ENCODE results near the gene ADD3. TPM values are rescaled to one million over a fixed set of nuclear protein-coding genes. Genes with fewer than 3 reads are reported as not detected.

ADD3 gene
- total RNA-seq, 2 experiments from 2014 or later, result 85.2 to 85.8 TPM

- Mint-ChIP-seq H3K27me3 (ENCODE audit: low read depth) (peaks cover 65% of the 10 kb centered on the region), H3K4me3 (no peak overlapping the region), H3K27ac (no peak overlapping the region), H3K9me3 (no peaks in the 10 kb centered on the region), H3K36me3 (ENCODE audit: low read depth) (no peaks in the 10 kb centered on the region), H3K4me1 (ENCODE audit: low read depth) (peaks cover 27% of the 10 kb centered on the region)
- CTCF ChIA-PET, result interaction anchor here (0.6 to 0.9 kb wide), 3 partner anchors 12 to 57 kb away, joined by 3 to 5 read pairs (median 3); no protein-coding TSS in a partner anchor
- intact Hi-C loops (cut with micrococcal nuclease), result no loop called here
- peak; percentile 47 for DNase-seq
These were observed 161.1 kb downstream of the ADD3 start for GRCh38 chr10:110168601-110169481.

- H3K9me3 Mint-ChIP-seq, result no peaks in the 10 kb centered on the region
- H3K27ac Mint-ChIP-seq, result no peak overlapping the region
- H3K4me3 Mint-ChIP-seq, result no peak overlapping the region
- DNase-seq, result no peak
- no peaks in the 10 kb centered on the region for H3K36me3 Mint-ChIP-seq (ENCODE audit: low read depth)
- intact Hi-C loops (cut with micrococcal nuclease), result no loop called here
- H3K4me1 Mint-ChIP-seq (ENCODE audit: low read depth), result peaks cover 27% of the 10 kb centered on the region
- CTCF ChIA-PET, result interaction anchor here (0.9 kb wide), 1 partner anchor 13 kb away, joined by 3 read pairs; no protein-coding TSS in a partner anchor
- H3K27me3 Mint-ChIP-seq (ENCODE audit: low read depth), result peaks cover 63% of the 10 kb centered on the region
These were observed 161.8 kb downstream of the ADD3 start for GRCh38 chr10:110169586-110169985.

GRCh38 chr10:110170142-110170971, 162.6 kb downstream of the ADD3 start:
- intact Hi-C loops (cut with micrococcal nuclease), result no loop called here
- H3K4me3 Mint-ChIP-seq, result no peak overlapping the region
- no peak for DNase-seq
- H3K9me3 Mint-ChIP-seq, result no peaks in the 10 kb centered on the region
- CTCF ChIA-PET, result interaction anchor here (0.5 kb wide), 1 partner anchor 29 kb away, joined by 3 read pairs; no protein-coding TSS in a partner anchor
- peaks cover 27% of the 10 kb centered on the region for H3K4me1 Mint-ChIP-seq (ENCODE audit: low read depth)
- H3K27me3 Mint-ChIP-seq (ENCODE audit: low read depth), result peaks cover 59% of the 10 kb centered on the region
- no peak overlapping the region for H3K27ac Mint-ChIP-seq
- no peaks in the 10 kb centered on the region for H3K36me3 Mint-ChIP-seq (ENCODE audit: low read depth)

GRCh38 chr10:110171032-110171431, 163.2 kb downstream of the ADD3 start:
- H3K4me3 Mint-ChIP-seq, result no peak overlapping the region

GRCh38 chr10:110172155-110172554, 164.4 kb downstream of the ADD3 start:
- intact Hi-C loops (cut with micrococcal nuclease), result no loop called here
- H3K27me3 Mint-ChIP-seq (ENCODE audit: low read depth), result peaks cover 56% of the 10 kb centered on the region
- CTCF ChIA-PET, result no interaction called here
- no peaks in the 10 kb centered on the region for H3K9me3 Mint-ChIP-seq
- no peak for DNase-seq
- no peaks in the 10 kb centered on the region for H3K36me3 Mint-ChIP-seq (ENCODE audit: low read depth)
- no peak overlapping the region for H3K4me3 Mint-ChIP-seq
- H3K4me1 Mint-ChIP-seq (ENCODE audit: low read depth), result peaks cover 27% of the 10 kb centered on the region
- H3K27ac Mint-ChIP-seq, result no peak overlapping the region

More at GRCh38 chr10:110171032-110171431, 163.2 kb downstream of the ADD3 start:
- CTCF ChIA-PET, result no interaction called here
- intact Hi-C loops (cut with micrococcal nuclease), result no loop called here
- no peak for DNase-seq
- H3K27me3 Mint-ChIP-seq (ENCODE audit: low read depth), result peaks cover 57% of the 10 kb centered on the region
- no peaks in the 10 kb centered on the region for H3K9me3 Mint-ChIP-seq
- H3K4me1 Mint-ChIP-seq (ENCODE audit: low read depth), result peaks cover 27% of the 10 kb centered on the region
- H3K36me3 Mint-ChIP-seq (ENCODE audit: low read depth), result no peaks in the 10 kb centered on the region
- H3K27ac Mint-ChIP-seq, result no peak overlapping the region

- CTCF ChIA-PET, result interaction anchor here (1.0 to 1.8 kb wide), 3 partner anchors 10 to 38 kb away, joined by 3 read pairs; no protein-coding TSS in a partner anchor
- no peak for DNase-seq
- peaks cover 52% of the 10 kb centered on the region for H3K27me3 Mint-ChIP-seq (ENCODE audit: low read depth)
- intact Hi-C loops (cut with micrococcal nuclease), result no loop called here
- H3K27ac Mint-ChIP-seq, result no peak overlapping the region
- H3K4me1 Mint-ChIP-seq (ENCODE audit: low read depth), result peaks cover 14% of the 10 kb centered on the region
- no peaks in the 10 kb centered on the region for H3K36me3 Mint-ChIP-seq (ENCODE audit: low read depth)
- no peaks in the 10 kb centered on the region for H3K9me3 Mint-ChIP-seq
- no peak overlapping the region for H3K4me3 Mint-ChIP-seq
These were observed 166.4 kb downstream of the ADD3 start for GRCh38 chr10:110174201-110174600.

GRCh38 chr10:110174816-110175215, 167.0 kb downstream of the ADD3 start:
- no peak for DNase-seq
- H3K27me3 Mint-ChIP-seq (ENCODE audit: low read depth), result peaks cover 46% of the 10 kb centered on the region
- H3K27ac Mint-ChIP-seq, result no peak overlapping the region
- no peaks in the 10 kb centered on the region for H3K9me3 Mint-ChIP-seq
- intact Hi-C loops (cut with micrococcal nuclease), result no loop called here
- H3K36me3 Mint-ChIP-seq (ENCODE audit: low read depth), result no peaks in the 10 kb centered on the region
- H3K4me1 Mint-ChIP-seq (ENCODE audit: low read depth), result peaks cover 9% of the 10 kb centered on the region
- H3K4me3 Mint-ChIP-seq, result no peak overlapping the region
- CTCF ChIA-PET, result interaction anchor here (1.0 kb wide), 1 partner anchor 37 kb away, joined by 3 read pairs; no protein-coding TSS in a partner anchor

GRCh38 chr10:110175406-110175805, 167.6 kb downstream of the ADD3 start:
- DNase-seq, result no peak
- no peaks in the 10 kb centered on the region for H3K9me3 Mint-ChIP-seq
- no peaks in the 10 kb centered on the region for H3K36me3 Mint-ChIP-seq (ENCODE audit: low read depth)
- intact Hi-C loops (cut with micrococcal nuclease), result no loop called here
- H3K4me1 Mint-ChIP-seq (ENCODE audit: low read depth), result peaks cover 5% of the 10 kb centered on the region
- H3K4me3 Mint-ChIP-seq, result no peak overlapping the region
- H3K27me3 Mint-ChIP-seq (ENCODE audit: low read depth), result peaks cover 41% of the 10 kb centered on the region
- H3K27ac Mint-ChIP-seq, result no peak overlapping the region
- CTCF ChIA-PET, result interaction anchor here (1.0 kb wide), 1 partner anchor 37 kb away, joined by 3 read pairs; no protein-coding TSS in a partner anchor

GRCh38 chr10:110176141-110177030, 168.6 kb downstream of the ADD3 start:
- intact Hi-C loops (cut with micrococcal nuclease), result no loop called here
- Mint-ChIP-seq H3K4me1 (ENCODE audit: low read depth) (no peaks in the 10 kb centered on the region), H3K36me3 (ENCODE audit: low read depth) (no peaks in the 10 kb centered on the region), H3K4me3 (no peak overlapping the region), H3K27ac (no peak overlapping the region), H3K27me3 (ENCODE audit: low read depth) (peaks cover 35% of the 10 kb centered on the region), H3K9me3 (no peaks in the 10 kb centered on the region)
- DNase-seq, result no peak
- CTCF ChIA-PET, result interaction anchor here (0.7 to 0.8 kb wide), 2 partner anchors 166 to 292 kb away, joined by 3 read pairs; no protein-coding TSS in a partner anchor

GRCh38 chr10:110179220-110179619, 171.4 kb downstream of the ADD3 start:
- Mint-ChIP-seq H3K27me3 (ENCODE audit: low read depth) (peaks cover 20% of the 10 kb centered on the region), H3K27ac (no peak overlapping the region), H3K36me3 (ENCODE audit: low read depth) (no peaks in the 10 kb centered on the region), H3K4me1 (ENCODE audit: low read depth) (no peaks in the 10 kb centered on the region), H3K9me3 (no peaks in the 10 kb centered on the region), H3K4me3 (no peak overlapping the region)
- DNase-seq, result no peak
- CTCF ChIA-PET, result no interaction called here
- intact Hi-C loops (cut with micrococcal nuclease), result no loop called here

- H3K27me3 Mint-ChIP-seq (ENCODE audit: low read depth), result peaks cover 13% of the 10 kb centered on the region
- H3K4me1 Mint-ChIP-seq (ENCODE audit: low read depth), result no peaks in the 10 kb centered on the region
- H3K9me3 Mint-ChIP-seq, result no peaks in the 10 kb centered on the region
- no peaks in the 10 kb centered on the region for H3K36me3 Mint-ChIP-seq (ENCODE audit: low read depth)
- DNase-seq, result no peak
- CTCF ChIA-PET, result interaction anchor here (1.3 kb wide), 1 partner anchor 27 kb away, joined by 3 read pairs; no protein-coding TSS in a partner anchor
- intact Hi-C loops (cut with micrococcal nuclease), result no loop called here
- H3K27ac Mint-ChIP-seq, result no peak overlapping the region
- no peak overlapping the region for H3K4me3 Mint-ChIP-seq
These were observed 173.7 kb downstream of the ADD3 start for GRCh38 chr10:110181451-110181850.

Data from activated naive CD4-positive, alpha-beta T cell treated with anti-CD3 and anti-CD28 coated beads for 36 hours (primary cell).